ENCODE results near the gene SYN1.

SYN1 gene

GRCh38 chrX:47523297-47523696 is 96.4 kb downstream of the SYN1 start:
- peak; percentile 84 for DNase-seq (ENCODE audit: low spot score)

All from ecto neural progenitor cell (in vitro differentiated cells).